ENCODE measurements around the gene CRELD2. TPM values are rescaled to one million over a fixed set of nuclear protein-coding genes. Genes with fewer than 3 reads are reported as not detected.

Gene CRELD2
- total and polyA plus RNA-seq, 2 of the 13 experiments (the other 11 are each of a cell fraction or from before 2014, with no cell fraction given): 17.2 to 44.7 TPM

- TF ChIP-seq SNAPC4 (CRISPR knock-in tag; IDR thresholded peaks at IDR 0.05) (no peak), MTA3 (CRISPR knock-in tag; IDR thresholded peaks at IDR 0.05) (no peak), ZNF282 (IDR thresholded peaks at IDR 0.05; ENCODE audit: partially characterized antibody) (no peak), MAZ (IDR thresholded peaks at IDR 0.05; ENCODE audit: borderline replicate concordance, low read depth, low read length) (no peak), MAZ (CRISPR knock-in tag; IDR thresholded peaks at IDR 0.05; ENCODE audit: low read depth) (no peak), ZNF589 (CRISPR knock-in tag; conservative IDR thresholded peaks at IDR 0.05) (0 out of 2 replicates have a peak, but pooled peaks have one; percentile 43), ELK4 (CRISPR knock-in tag; IDR thresholded peaks at IDR 0.05; ENCODE audit: borderline replicate concordance) (no peak), RXRB (CRISPR knock-in tag; IDR thresholded peaks at IDR 0.05; ENCODE audit: borderline replicate concordance) (no peak), NCOA2 (CRISPR knock-in tag; IDR thresholded peaks at IDR 0.05) (no peak), ZNF205 (CRISPR knock-in tag; IDR thresholded peaks at IDR 0.05) (no peak), ADNP (CRISPR knock-in tag; IDR thresholded peaks at IDR 0.05) (no peak), ZNF326 (CRISPR knock-in tag; IDR thresholded peaks at IDR 0.05; ENCODE audit: borderline replicate concordance) (no peak), RELA (CRISPR knock-in tag; IDR thresholded peaks at IDR 0.05) (no peak), MATR3 (CRISPR knock-in tag; IDR thresholded peaks at IDR 0.05) (no peak), ZNF800 (CRISPR knock-in tag; IDR thresholded peaks at IDR 0.05) (no peak), ZNF142 (CRISPR knock-in tag; IDR thresholded peaks at IDR 0.05) (no peak), PRMT3 (CRISPR knock-in tag; IDR thresholded peaks at IDR 0.05; ENCODE audit: borderline replicate concordance, low read depth) (no peak)
Observed at GRCh38 chr22:49961601-49962011, 43.2 kb downstream of the CRELD2 start (continued).

All from HepG2 (cell line).